NCI-H1105 (cell line): ENCODE data around the gene CSH2.
"Not testable (repeated sequence)": the region's sequence is repeated elsewhere in the genome, so short reads cannot be mapped to it uniquely, and the experiment has no call there.

Experiments used
- DNase-seq: peaks from one replicate; lab custom pipeline; 2025; lab: John Stamatoyannopoulos, UW

Gene CSH2

GRCh38 chr17:63896524-63897354 lies 23.3 kb upstream of the CSH2 start, which contains the start of gene CSH1:
Gene CSH1, minus strand, starts transcription at chr17:63896574. Its CDS starts 63 bp downstream, at chr17:63896511.
- not testable (repeated sequence) for DNase-seq

GRCh38 chr17:63894821-63895220 lies 21.3 kb upstream of the CSH2 start:
- not testable (repeated sequence) for DNase-seq

- DNase-seq, result not testable (repeated sequence)
Observed at GRCh38 chr17:63894021-63894420, 20.5 kb upstream of the CSH2 start.

- not testable (repeated sequence) for DNase-seq
Observed at GRCh38 chr17:63892316-63893037, 19.0 kb upstream of the CSH2 start.

GRCh38 chr17:63889026-63889848 lies 15.8 kb upstream of the CSH2 start:
- not testable (repeated sequence) for DNase-seq

- not testable (repeated sequence) for DNase-seq
Observed at GRCh38 chr17:63885119-63885518, 11.6 kb upstream of the CSH2 start.

- DNase-seq, result not testable (repeated sequence)
Observed at GRCh38 chr17:63882626-63883126, 9.2 kb upstream of the CSH2 start.

- DNase-seq, result no peak
Observed at GRCh38 chr17:63881935-63882601, 8.6 kb upstream of the CSH2 start, which contains the start of gene GH2. Gene GH2, minus strand, starts transcription at chr17:63881944. Its CDS starts 143 bp downstream, at chr17:63881801.

- DNase-seq, result not testable (repeated sequence)
Observed at GRCh38 chr17:63881337-63881736, 7.9 kb upstream of the CSH2 start.

GRCh38 chr17:63880706-63881105 lies 7.2 kb upstream of the CSH2 start:
- DNase-seq, result no peak

- not testable (repeated sequence) for DNase-seq
Observed at GRCh38 chr17:63878413-63878812, 4.9 kb upstream of the CSH2 start.

GRCh38 chr17:63874693-63875092 lies 1.2 kb upstream of the CSH2 start:
- DNase-seq, result not testable (repeated sequence)

- DNase-seq, result not testable (repeated sequence)
Observed at GRCh38 chr17:63874061-63874626, 667 bp upstream of the CSH2 start.

GRCh38 chr17:63871646-63872365 lies 1.7 kb downstream of the CSH2 start:
- DNase-seq, result not testable (repeated sequence)

GRCh38 chr17:63870292-63870665 lies 3.2 kb downstream of the CSH2 start:
- not testable (repeated sequence) for DNase-seq

GRCh38 chr17:63869491-63870291 lies 3.8 kb downstream of the CSH2 start:
- not testable (repeated sequence) for DNase-seq

GRCh38 chr17:63866625-63867024 lies 6.9 kb downstream of the CSH2 start:
- DNase-seq, result not testable (repeated sequence)

- DNase-seq, result no peak
Observed at GRCh38 chr17:63859257-63859656, 14.2 kb downstream of the CSH2 start.

- DNase-seq, result not testable (repeated sequence)
Observed at GRCh38 chr17:63856425-63856824, 17.1 kb downstream of the CSH2 start.
